ENCODE results near the gene UACA.

UACA gene

DNA sequence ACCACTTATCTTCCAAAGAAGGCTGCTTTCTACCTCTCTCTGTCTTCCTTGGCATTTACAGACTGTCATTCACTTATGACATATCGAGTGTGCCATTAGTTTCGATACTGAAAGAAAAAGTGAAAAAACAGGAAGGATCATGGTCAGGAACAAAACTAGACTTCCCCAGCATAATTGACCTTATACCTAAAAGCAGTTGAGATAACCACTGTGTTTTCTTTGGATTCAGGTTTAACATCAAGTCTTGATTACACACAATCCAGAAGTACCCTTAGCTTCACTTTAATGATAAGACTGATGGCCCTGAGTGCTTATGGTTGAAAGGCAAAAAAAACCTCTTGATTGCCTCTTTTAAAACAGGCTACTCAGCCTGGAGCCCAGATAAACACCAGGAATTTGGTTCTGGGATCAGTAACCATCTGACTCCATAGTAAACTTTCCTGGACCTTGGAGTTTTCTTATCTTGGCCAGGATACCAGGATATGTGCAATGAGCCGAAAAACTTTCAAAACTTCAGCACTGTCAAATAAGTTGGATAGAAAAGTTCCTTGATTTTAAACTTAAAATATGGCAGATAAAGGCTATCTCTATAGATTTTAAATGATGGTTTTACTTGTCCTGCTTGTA lies 5.0 kb upstream of the UACA start:
- TF ChIP-seq, protein P1, sequence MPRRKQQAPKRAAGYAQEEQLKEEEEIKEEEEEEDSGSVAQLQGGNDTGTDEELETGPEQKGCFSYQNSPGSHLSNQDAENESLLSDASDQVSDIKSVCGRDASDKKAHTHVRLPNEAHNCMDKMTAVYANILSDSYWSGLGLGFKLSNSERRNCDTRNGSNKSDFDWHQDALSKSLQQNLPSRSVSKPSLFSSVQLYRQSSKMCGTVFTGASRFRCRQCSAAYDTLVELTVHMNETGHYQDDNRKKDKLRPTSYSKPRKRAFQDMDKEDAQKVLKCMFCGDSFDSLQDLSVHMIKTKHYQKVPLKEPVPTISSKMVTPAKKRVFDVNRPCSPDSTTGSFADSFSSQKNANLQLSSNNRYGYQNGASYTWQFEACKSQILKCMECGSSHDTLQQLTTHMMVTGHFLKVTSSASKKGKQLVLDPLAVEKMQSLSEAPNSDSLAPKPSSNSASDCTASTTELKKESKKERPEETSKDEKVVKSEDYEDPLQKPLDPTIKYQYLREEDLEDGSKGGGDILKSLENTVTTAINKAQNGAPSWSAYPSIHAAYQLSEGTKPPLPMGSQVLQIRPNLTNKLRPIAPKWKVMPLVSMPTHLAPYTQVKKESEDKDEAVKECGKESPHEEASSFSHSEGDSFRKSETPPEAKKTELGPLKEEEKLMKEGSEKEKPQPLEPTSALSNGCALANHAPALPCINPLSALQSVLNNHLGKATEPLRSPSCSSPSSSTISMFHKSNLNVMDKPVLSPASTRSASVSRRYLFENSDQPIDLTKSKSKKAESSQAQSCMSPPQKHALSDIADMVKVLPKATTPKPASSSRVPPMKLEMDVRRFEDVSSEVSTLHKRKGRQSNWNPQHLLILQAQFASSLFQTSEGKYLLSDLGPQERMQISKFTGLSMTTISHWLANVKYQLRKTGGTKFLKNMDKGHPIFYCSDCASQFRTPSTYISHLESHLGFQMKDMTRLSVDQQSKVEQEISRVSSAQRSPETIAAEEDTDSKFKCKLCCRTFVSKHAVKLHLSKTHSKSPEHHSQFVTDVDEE (CRISPR knock-in tag; IDR thresholded peaks at IDR 0.05): no peak
- TF ChIP-seq ISL1 (CRISPR knock-in tag; IDR thresholded peaks at IDR 0.05): peak; percentile 42; the same call in 1 of the 2 replicates
- no peak for ATAC-seq

DNA sequence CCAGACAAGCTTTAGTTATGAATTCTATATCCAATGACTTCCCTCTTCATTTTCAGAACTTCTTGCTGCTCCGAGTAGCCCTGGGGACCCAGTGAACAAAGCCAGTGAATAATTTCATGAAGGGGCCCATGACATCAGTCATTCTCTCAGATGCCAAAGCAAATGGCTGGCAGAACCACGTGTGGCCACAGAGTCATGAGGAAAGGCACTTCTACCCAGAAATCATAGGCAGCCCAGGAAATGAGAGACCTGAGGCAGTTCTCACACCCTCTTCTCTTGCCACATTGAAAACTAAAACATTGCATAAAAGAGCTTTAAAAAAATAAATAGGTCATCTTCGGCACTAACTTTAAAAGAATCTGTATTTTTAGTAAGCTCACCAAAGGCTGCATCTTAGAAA lies 4.3 kb upstream of the UACA start:
- no peak for TF ChIP-seq ESRRG (CRISPR knock-in tag; IDR thresholded peaks at IDR 0.05)
- TF ChIP-seq TOX (CRISPR knock-in tag; IDR thresholded peaks at IDR 0.05; ENCODE audit: borderline replicate concordance): no peak
- TF ChIP-seq TCF4 (CRISPR knock-in tag; IDR thresholded peaks at IDR 0.05; ENCODE audit: borderline replicate concordance): no peak
- TF ChIP-seq, protein P2, sequence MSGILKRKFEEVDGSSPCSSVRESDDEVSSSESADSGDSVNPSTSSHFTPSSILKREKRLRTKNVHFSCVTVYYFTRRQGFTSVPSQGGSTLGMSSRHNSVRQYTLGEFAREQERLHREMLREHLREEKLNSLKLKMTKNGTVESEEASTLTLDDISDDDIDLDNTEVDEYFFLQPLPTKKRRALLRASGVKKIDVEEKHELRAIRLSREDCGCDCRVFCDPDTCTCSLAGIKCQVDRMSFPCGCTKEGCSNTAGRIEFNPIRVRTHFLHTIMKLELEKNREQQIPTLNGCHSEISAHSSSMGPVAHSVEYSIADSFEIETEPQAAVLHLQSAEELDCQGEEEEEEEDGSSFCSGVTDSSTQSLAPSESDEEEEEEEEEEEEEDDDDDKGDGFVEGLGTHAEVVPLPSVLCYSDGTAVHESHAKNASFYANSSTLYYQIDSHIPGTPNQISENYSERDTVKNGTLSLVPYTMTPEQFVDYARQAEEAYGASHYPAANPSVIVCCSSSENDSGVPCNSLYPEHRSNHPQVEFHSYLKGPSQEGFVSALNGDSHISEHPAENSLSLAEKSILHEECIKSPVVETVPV (CRISPR knock-in tag; IDR thresholded peaks at IDR 0.05): no peak
- TF ChIP-seq ARNTL (CRISPR knock-in tag; IDR thresholded peaks at IDR 0.05; ENCODE audit: borderline replicate concordance, low read depth): no peak
- TF ChIP-seq ZNF565 (CRISPR knock-in tag; conservative IDR thresholded peaks at IDR 0.05; ENCODE audit: low read depth): no peak
- TF ChIP-seq, protein P1 (CRISPR knock-in tag; IDR thresholded peaks at IDR 0.05): no peak
- no peak for TF ChIP-seq ZC3H10 (CRISPR knock-in tag; IDR thresholded peaks at IDR 0.05)
- TF ChIP-seq, protein P3, sequence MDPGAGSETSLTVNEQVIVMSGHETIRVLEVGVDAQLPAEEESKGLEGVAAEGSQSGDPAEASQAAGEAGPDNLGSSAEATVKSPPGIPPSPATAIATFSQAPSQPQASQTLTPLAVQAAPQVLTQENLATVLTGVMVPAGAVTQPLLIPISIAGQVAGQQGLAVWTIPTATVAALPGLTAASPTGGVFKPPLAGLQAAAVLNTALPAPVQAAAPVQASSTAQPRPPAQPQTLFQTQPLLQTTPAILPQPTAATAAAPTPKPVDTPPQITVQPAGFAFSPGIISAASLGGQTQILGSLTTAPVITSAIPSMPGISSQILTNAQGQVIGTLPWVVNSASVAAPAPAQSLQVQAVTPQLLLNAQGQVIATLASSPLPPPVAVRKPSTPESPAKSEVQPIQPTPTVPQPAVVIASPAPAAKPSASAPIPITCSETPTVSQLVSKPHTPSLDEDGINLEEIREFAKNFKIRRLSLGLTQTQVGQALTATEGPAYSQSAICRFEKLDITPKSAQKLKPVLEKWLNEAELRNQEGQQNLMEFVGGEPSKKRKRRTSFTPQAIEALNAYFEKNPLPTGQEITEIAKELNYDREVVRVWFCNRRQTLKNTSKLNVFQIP (CRISPR knock-in tag; IDR thresholded peaks at IDR 0.05; ENCODE audit: borderline replicate concordance, low read depth): no peak
- TF ChIP-seq ISL1 (CRISPR knock-in tag; IDR thresholded peaks at IDR 0.05): no peak
- TF ChIP-seq, protein P4, sequence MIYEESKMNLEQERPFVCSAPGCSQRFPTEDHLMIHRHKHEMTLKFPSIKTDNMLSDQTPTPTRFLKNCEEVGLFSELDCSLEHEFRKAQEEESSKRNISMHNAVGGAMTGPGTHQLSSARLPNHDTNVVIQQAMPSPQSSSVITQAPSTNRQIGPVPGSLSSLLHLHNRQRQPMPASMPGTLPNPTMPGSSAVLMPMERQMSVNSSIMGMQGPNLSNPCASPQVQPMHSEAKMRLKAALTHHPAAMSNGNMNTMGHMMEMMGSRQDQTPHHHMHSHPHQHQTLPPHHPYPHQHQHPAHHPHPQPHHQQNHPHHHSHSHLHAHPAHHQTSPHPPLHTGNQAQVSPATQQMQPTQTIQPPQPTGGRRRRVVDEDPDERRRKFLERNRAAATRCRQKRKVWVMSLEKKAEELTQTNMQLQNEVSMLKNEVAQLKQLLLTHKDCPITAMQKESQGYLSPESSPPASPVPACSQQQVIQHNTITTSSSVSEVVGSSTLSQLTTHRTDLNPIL (CRISPR knock-in tag; IDR thresholded peaks at IDR 0.05; ENCODE audit: low read depth): no peak
- TF ChIP-seq SNAI2 (CRISPR knock-in tag; IDR thresholded peaks at IDR 0.05): no peak
- TF ChIP-seq PPARA (CRISPR knock-in tag; IDR thresholded peaks at IDR 0.05; ENCODE audit: borderline replicate concordance): no peak
- no peak for TF ChIP-seq OSR1 (CRISPR knock-in tag; IDR thresholded peaks at IDR 0.05)
- TF ChIP-seq BACH2 (CRISPR knock-in tag; IDR thresholded peaks at IDR 0.05; ENCODE audit: borderline replicate concordance): no peak
- no peak for TF ChIP-seq RARB (CRISPR knock-in tag; IDR thresholded peaks at IDR 0.05)
- TF ChIP-seq ZFP30 (CRISPR knock-in tag; IDR thresholded peaks at IDR 0.05): no peak
- TF ChIP-seq GLIS3 (CRISPR knock-in tag; IDR thresholded peaks at IDR 0.05): no peak
- no peak for ATAC-seq

DNA sequence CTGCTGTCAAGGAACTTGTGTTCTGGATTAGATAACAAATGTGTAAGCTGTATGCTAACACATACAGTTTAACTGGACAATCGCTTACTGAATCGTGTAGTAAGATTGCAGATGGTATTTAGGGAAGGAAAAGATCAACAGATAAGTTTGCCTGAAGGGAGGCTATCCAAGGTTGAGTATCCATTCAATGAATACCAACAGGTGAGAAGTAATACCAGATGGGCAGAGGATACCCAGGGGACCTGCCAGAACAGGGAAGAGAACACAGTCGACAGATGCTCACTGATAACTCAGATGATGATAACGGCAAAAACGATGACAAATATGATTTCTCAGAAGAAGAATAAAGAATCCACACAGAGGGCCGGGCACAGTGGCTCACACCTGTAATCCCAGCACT lies 3.2 kb upstream of the UACA start:
- no peak for ATAC-seq
- TF ChIP-seq ZC3H10 (CRISPR knock-in tag; IDR thresholded peaks at IDR 0.05): no peak
- TF ChIP-seq, protein P3 (CRISPR knock-in tag; IDR thresholded peaks at IDR 0.05; ENCODE audit: borderline replicate concordance, low read depth): no peak
- no peak for TF ChIP-seq ARNTL (CRISPR knock-in tag; IDR thresholded peaks at IDR 0.05; ENCODE audit: borderline replicate concordance, low read depth)
- no peak for TF ChIP-seq ESRRG (CRISPR knock-in tag; IDR thresholded peaks at IDR 0.05)
- no peak for TF ChIP-seq ZFP30 (CRISPR knock-in tag; IDR thresholded peaks at IDR 0.05)
- no peak for TF ChIP-seq BACH2 (CRISPR knock-in tag; IDR thresholded peaks at IDR 0.05; ENCODE audit: borderline replicate concordance)
- no peak for TF ChIP-seq PPARA (CRISPR knock-in tag; IDR thresholded peaks at IDR 0.05; ENCODE audit: borderline replicate concordance)
- no peak for TF ChIP-seq SNAI2 (CRISPR knock-in tag; IDR thresholded peaks at IDR 0.05)
- TF ChIP-seq RARB (CRISPR knock-in tag; IDR thresholded peaks at IDR 0.05): no peak
- TF ChIP-seq ZNF565 (CRISPR knock-in tag; conservative IDR thresholded peaks at IDR 0.05; ENCODE audit: low read depth): no peak
- TF ChIP-seq, protein P4 (CRISPR knock-in tag; IDR thresholded peaks at IDR 0.05; ENCODE audit: low read depth): no peak
- no peak for TF ChIP-seq TOX (CRISPR knock-in tag; IDR thresholded peaks at IDR 0.05; ENCODE audit: borderline replicate concordance)
- TF ChIP-seq, protein P1 (CRISPR knock-in tag; IDR thresholded peaks at IDR 0.05): no peak

Measured in SK-N-SH treated with all-trans-retinoic acid at 6 μM for 48 hours (cell line).